HG03045 (cell line): ENCODE measurements around the gene SLC26A5.
A peak's percentile ranks its signal among the peaks of the same experiment; 100 is the strongest.

Source experiments
- ATAC-seq: cut with Tn5 transposase; IDR thresholded peaks from one replicate; pipeline ENCODE4 v1.9.1; 2021; ENCODE audit warnings: mild to moderate bottlenecking, moderate library complexity; ENCODE audit not compliant: unreplicated experiment

Gene SLC26A5

GRCh38 chr7:103348959-103349358 lies 97.0 kb downstream of the SLC26A5 start:
- ATAC-seq = no peak

DNA sequence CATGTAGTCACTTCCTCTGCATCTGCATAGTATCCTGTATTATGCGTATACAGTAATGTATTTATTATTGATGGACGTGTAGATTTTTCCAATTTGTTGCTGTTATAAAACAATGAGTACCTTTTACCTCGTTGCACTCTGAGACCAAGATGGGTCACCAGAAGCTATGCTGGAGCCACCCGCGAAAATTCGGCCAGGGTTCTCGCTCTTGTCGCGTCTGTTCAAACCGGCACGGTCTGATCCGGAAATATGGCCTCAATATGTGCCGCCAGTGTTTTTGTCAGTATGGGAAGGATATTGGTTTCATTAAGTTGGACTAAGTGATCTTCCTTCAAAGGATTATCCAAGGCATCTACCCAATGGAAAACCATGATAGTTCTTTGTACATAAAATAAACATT lies 97.6 kb downstream of the SLC26A5 start:
- ATAC-seq = no peak

GRCh38 chr7:103347507-103348267 lies 98.3 kb downstream of the SLC26A5 start, which contains the start of gene PSMC2:
Gene PSMC2, plus strand, starts transcription at chr7:103347643. Its CDS starts 69 bp downstream, at chr7:103347712.
- ATAC-seq = peak; percentile 75

DNA sequence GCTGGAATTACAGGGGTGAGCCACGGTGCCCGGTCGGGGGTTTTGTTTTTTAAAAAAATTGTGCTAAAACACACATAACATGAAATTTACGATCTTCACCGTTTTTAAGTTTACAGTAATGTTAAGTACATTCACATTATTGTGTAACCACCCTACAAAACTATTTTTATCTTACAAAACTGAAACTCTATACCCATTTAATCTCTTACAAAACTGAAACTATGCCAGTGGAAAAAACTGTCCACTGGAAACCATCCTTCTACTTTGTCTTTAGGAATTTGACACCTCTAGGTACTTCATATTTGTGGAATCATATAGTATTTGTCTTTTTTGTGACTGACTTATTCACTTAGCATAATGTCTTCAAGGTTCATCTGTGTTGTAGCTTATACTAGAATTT lies 99.6 kb downstream of the SLC26A5 start:
- no peak for ATAC-seq

GRCh38 chr7:103344453-103345149 lies 101.4 kb downstream of the SLC26A5 start, which contains the start of gene DNAJC2:
Gene DNAJC2, minus strand, starts transcription at chr7:103344767. Its CDS starts 145 bp downstream, at chr7:103344622.
- ATAC-seq = peak; percentile 85

DNA sequence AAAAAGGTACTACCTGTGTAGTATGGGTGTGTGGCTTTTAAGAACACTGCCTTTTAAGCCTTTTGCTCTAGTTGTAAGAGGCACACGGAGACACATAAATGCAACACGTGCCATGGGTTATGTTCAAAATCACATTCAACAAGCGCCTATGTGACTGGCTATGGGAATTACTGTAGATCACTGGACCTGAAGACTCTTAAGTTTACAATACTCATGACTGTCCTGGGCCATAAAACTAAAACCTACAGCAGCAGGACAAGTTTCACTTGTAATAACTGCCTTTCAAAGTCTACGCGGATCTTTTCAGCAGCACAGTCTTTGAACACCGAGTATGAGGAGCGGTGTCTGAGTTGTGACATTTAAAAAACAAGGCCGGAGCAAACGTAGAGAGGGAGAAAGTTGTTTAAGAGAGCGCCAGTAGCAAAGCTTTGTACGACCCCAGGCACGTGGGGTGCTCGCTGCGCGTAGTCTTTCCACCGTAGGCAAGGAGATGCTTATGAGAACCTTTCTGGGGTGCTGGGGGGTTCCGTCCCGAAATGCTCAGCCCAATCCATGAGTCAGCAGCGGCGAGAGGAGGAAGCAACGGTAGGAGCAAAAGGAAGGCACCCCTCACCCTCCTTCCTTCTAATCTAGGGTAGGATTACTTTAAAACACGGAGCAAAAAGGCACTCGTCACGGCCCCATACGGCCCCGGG lies 102.1 kb downstream of the SLC26A5 start:
- peak; percentile 16 for ATAC-seq

DNA sequence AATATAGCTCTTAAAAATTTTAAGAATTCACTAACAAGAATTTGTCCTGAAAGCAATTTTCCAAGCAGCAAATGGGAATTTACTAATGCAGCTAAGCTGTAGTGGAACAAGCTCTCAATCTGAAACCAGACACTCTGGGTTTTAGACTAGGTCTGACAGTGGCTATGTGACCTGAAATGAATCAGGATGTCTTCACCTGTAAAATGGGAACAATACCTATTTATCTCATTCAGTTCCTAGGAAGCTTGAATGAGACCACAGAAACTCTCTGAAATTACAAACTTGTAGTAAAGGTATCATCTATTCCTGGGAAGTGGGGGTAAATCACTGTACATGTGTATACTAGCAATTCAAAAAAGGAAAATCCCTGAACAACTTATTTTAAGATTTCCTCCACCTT lies 102.7 kb downstream of the SLC26A5 start:
- no peak for ATAC-seq

DNA sequence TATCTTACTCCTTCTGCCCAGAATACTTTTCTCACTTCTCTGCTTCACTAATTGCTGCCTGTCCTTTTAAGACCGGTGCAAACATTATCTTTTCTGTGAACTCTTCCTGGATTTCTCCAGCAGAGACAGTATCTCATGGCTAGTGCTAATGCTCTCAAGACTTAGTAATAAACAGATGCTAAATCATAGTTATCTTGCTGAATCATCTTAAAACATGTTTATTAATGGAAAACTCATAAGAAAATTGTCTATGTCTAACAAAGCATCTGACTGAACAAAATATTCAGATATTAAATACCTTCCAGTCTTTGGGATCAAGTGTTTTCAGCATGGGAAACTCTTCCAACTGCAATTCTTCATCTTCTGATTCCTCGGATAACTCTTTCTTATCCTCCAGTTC lies 104.5 kb downstream of the SLC26A5 start:
- no peak for ATAC-seq

DNA sequence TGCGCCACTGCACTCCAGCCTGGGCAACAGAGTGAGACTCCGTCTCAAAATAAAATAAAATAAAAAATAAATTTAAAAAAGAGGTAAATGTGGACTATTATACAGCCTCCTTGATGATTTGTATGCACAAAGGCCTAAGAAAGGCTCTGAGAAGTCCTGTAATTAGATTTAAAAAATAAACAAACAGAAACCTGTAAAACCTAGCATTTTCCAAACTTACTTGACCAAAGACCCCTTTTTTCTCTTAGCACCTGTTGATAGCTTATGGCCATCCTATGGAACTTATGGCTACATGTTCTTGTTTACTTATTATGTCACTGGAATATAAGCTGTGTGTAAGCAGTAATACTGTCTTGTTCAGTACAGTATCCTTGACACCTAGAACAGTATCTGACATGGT lies 107.1 kb downstream of the SLC26A5 start:
- ATAC-seq = no peak

- ATAC-seq = no peak
Measured at GRCh38 chr7:103336761-103337160, 109.2 kb downstream of the SLC26A5 start.

GRCh38 chr7:103325744-103326143 lies 120.3 kb downstream of the SLC26A5 start:
- no peak for ATAC-seq
